ENCODE data around the gene YAF2.
"Not testable (repeated sequence)": the region's sequence is repeated elsewhere in the genome, so short reads cannot be mapped to it uniquely, and the experiment has no call there.

The YAF2 gene

DNA sequence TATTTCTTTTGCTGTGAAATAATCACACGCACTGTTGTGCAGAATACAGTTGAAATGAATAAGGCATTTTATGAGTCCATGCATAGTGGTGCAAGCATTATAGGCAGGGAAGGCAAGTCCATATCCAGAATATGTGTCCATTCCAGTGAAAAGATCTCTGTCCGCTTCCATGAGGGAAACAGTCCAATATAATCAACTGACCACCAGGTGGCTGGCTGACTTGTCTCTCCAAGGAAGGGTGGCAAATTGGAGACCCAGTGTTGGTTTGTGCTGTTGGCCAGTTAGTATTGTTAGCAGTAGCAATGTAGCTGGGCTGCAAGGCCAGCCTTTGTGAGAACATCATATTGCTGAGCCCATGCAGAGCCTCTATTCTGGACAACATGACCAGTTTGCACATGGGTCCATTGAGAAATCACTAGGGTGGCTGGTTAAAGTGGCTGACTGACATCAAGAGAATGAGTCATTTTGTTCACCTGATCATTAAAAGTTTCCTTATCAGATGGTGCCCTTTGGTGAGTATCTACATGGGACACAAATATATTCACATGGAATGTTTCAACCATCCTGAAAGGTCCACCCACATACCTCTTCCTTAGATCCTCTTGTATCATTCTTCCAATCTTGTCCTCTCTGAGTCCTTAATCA lies 17.3 kb upstream of the YAF2 start:
- DNase-seq (ENCODE audit: low spot score) = no peak

DNA sequence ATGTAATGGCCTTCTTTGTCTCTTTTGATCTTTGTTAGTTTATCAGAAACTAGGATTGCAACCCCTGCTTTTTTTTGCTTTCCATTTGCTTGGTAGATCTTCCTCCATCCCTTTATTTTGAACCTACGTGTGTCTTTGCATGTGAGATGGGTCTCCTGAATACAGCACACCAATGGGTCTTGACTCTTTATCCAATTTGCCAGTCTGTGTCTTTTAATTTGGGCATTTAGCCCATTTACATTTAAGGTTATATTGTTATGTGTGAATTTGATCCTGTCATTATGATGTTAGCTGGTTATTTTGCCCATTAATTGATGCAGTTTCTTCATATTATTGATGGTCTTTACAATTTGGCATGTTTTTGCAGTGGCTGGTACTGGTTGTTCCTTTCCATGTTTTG lies 14.6 kb upstream of the YAF2 start:
- not testable (repeated sequence) for DNase-seq (ENCODE audit: low spot score)

DNA sequence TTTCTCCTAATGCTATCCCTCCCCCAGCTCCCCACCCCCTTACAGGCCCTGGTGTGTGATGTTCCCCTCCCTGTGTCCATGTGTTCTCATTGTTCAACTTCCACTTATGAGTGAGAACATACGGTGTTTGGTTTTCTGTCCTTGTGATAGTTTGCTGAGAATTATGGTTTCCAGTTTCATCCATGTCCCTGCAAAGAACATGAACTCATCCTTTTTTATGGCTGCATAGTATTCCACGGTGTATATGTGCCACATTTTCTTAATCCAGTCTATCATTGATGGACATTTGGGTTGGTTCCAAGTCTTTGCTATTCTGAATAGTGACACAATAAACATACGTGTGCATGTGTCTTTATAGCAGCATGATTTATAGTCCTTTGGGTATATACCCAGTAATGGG lies 11.0 kb upstream of the YAF2 start:
- not testable (repeated sequence) for DNase-seq (ENCODE audit: low spot score)

DNA sequence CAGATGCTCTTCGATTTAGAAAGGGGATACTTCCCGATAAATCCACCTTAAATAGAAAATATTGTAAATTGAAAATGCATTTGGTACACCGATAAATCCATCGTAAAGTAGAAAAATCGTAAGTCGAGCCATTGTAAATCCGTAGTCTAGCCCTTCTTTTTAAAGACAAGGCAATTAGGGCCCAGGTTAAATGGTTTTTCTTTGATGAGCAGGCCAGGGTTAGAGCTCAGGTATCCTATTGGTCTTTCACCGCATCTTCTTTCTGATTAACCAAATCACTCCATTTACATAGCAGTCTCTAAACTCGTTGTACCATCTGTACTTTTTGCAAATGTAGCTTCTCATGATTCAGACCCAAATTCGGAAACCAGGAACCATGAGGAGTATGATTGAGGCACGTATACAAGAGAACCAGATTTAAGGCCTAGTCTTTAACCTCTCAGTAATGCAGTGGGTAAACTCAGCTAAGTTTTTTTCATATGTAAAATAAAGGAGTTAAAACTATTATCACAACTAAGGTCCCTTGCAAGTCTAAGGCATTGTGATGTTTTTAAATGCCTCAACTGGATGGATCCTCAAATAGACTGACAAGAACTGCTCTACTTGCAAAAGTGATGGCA lies 2.2 kb upstream of the YAF2 start:
- no peak for DNase-seq (ENCODE audit: low spot score)

DNA sequence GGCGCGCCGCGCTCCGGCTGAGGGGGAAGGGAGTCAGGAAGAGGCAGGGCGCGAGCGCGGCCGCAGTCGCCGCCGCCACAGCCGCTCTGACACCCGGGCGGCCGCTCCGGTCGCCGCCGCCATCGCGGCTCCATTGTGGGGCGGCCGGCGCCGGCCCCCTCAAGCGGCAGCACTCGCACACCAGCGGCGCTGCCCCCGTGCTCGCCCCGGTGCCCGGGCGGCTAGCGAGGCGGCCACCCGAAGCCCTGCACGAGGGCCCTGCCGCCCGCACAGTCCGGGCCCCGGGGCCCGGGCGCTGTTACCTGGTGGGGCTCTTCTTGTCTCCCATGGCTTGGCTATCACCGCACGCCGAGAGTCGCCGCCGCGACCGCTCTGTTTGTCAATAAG lies 202 bp downstream of the YAF2 start:
- peak; percentile 52 for DNase-seq (ENCODE audit: low spot score)

DNA sequence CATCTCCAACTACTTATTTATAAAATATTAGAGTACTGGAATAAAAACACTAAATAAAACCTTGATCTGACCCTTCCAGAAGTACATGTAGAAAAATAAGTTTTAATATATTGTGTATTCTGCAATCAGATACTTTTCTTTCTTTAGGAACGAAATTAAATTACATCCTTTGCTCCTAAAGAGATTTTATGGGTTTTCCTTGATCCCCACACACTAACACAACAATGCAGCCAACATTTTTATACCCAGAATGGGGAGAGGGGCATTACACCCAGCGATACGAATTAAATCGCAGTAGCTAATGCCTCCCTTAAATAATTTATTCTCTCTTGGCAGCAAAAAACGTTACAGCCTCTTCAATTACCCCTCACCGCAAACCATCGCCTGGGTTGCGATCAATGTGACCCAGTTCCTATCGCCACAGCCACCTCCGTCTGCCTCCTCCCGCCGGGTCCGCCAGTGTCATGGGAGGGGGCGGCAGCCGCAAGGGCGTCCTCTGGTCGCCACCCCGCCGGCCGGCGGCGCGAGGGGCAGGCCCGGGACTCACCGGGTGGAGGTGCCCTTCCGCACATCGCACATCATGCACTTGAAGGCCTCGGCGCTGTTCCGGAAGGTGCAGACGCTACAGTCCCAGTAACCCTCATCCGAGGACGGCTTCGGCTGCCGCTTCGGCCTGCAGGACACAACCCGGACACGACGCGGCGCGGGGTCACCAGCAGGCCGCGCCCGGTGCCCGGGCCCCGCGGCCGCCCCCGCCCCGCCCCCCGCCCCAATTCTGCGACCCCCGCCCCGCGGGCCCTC lies 796 bp downstream of the YAF2 start:
- DNase-seq (ENCODE audit: low spot score) = peak; percentile 83

DNA sequence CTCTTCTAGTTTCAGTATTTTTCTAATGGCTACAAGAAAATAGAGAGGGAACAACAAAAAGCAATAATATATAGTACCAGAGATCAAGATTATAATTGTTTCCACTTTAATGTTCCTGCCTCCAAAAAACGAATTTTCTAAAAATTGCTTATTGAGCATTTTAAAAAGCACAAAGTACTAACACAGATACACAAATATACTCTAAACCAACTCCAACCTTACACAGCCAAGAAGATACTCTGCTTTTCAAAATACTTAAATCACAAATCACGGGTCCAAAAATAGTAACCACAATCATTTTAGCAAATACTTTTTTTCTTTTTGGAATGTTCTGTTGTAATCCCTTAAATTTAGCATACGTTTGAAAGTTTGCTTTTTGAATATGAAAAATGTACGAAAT lies 2.0 kb downstream of the YAF2 start:
- DNase-seq (ENCODE audit: low spot score) = no peak

DNA sequence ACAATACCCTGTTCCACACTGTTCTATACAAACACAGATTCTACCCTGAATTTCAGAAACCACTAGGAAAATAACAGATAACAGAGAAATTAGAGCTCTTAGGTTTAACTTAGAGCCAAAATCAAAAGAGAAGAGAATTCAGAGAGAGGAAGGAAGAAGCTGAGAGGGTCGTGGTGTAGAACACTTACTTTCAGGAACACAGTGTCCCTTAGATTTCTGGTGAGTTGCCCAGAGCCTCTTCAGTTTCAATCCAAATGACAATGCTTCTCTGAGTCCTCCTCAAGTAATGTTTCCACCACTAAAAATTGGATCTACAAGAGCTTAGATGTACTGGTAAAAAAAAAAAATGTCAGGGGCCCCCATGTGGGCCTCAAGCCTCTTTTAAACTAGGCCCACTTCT lies 2.6 kb downstream of the YAF2 start:
- DNase-seq (ENCODE audit: low spot score) = no peak

DNA sequence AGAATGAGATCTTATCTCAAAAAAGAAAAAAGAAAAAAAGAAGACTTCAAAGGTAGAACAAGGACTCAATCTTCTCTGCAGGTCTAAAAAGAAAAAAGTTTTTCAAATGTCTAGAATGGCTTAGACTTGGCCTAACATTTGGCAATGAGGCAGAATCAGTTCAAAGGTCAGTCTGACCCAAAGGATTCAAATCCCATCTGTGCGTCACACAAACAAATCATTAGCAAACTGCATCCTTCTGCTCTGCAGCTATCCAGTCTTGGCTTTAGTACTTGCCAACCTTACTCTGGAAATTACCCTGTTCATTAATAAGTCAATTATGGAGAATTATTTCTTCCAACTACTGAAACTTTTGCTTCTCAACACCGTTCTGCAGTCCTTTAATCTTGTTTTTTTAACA lies 3.1 kb downstream of the YAF2 start:
- no peak for DNase-seq (ENCODE audit: low spot score)

DNA sequence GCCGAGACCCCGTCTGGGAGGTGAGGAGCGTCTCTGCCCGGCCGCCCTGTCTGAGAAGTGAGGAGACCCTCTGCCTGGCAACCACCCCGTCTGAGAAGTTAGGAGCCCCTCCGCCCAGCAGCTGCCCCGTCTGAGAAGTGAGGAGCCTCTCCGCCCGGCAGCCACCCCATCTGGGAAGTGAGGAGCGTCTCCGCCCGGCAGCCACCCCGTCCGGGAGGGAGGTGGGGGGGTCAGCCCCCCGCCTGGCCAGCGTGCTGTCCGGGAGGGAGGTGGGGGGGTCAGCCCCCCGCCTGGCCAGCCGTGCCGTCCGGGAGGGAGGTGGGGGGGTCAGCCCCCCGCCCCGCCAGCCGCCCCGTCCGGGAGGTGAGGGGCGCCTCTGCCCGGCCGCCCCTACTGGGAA lies 10.5 kb downstream of the YAF2 start:
- not testable (repeated sequence) for DNase-seq (ENCODE audit: low spot score)

DNA sequence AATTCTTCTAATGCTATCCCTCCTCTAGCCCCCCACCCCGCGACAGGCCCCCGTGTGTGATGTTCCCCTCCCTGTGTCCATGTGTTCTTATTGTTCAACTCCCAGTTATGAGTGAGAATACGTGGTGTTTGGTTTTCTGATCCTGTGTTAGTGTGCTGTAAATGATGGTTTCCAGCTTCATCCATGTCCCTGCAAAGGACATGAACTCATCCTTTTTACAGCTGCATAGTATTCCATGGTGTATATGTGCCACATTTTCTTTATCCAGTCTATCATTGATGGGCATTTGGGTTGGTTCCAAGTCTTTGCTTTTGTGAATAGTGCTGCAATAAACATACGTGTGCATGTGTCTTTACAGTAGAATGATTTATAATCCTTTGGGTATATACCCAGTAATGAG lies 13.5 kb downstream of the YAF2 start:
- DNase-seq (ENCODE audit: low spot score) = not testable (repeated sequence)

DNA sequence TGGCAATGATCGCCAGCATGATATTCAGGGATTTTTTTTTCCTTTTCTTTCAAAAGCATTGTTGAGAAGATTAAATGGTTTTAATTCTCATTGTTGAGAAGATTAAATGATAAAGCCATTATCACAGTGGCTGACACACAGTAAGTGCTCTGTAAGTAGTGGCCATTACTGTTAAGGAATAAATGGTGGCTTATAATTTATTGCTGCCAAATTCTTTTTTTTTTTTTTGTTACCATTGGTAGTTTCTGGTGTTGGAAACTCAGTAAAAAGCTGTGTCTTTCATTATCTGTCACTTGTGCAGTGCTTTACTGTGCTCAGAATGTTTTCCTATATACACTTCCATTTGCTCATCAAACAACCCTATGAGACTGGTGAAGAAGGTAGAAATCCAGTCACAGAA lies 15.3 kb downstream of the YAF2 start:
- DNase-seq (ENCODE audit: low spot score) = no peak

DNA sequence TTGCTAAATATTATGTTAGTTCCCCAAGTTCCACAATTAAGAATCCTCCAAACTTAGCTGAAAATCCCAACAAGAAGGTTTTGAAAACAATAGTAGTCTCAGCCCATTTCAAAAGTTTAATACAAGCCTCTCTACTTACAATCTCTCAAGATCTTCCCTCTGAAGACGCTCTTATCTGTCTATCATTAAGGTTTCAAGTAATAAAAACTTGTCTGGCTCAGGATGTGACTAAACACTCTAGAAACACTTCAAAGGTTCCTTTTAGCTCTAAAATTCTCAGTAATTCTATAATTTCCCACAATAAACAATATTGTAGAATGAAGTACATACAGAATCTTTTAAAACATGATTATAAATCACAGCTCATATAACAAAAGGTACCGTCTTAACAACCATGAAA lies 16.3 kb downstream of the YAF2 start:
- DNase-seq (ENCODE audit: low spot score) = no peak

DNA sequence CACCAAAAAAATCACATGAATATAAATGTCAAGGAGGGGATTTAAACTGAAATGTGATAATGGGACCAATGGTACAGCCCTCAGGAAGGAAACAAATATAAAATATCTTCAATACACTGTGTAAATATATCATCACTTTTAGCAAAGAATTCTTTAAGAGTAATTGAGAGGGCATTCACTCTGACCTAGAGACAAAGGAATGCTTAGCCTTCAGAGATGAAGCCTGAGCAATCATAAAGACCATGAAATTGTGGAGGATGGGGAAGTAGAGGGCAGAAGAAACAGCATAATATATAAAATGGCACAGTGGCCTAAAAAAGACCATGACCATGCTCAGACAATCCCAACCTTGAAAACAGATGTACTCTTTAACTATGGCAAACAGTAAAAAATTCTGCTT lies 20.4 kb downstream of the YAF2 start:
- DNase-seq (ENCODE audit: low spot score) = peak; percentile 35

DNA sequence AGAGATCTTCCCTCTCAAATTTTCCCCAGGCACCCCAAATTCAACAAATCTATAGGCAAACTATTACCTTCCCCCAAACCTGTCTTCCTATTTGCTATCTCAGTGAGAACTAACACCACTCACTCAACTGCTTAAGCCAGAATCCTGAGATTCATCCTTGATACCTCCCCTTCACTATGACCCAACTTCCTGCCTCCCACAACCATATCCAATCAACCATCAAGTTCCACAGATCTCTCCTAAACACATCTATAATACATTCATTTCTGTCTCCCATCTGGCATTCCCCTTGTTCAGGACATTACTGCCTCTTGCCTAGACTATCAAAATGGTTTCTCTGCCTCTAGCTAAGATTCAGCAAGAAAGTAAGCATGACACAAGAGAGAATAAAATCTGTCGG lies 21.3 kb downstream of the YAF2 start:
- no peak for DNase-seq (ENCODE audit: low spot score)

DNA sequence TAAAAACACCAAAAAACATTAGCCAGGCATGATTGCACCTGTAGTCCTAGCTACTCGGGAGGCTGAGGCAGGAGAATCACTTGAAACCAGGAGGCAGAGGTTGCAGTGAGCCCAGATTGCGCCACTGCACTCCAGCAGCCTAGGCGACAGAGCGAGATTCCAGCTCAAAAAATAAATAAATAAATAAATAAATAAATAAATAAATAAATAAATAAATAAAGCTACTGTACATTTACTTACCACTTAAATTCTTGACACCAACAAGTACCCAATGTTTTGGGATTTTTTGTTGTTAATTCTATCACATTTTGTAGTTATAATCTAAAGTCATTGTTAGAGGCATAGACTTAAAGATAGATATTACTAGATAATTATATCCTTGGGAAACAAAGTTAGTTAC lies 22.3 kb downstream of the YAF2 start:
- DNase-seq (ENCODE audit: low spot score) = not testable (repeated sequence)

DNA sequence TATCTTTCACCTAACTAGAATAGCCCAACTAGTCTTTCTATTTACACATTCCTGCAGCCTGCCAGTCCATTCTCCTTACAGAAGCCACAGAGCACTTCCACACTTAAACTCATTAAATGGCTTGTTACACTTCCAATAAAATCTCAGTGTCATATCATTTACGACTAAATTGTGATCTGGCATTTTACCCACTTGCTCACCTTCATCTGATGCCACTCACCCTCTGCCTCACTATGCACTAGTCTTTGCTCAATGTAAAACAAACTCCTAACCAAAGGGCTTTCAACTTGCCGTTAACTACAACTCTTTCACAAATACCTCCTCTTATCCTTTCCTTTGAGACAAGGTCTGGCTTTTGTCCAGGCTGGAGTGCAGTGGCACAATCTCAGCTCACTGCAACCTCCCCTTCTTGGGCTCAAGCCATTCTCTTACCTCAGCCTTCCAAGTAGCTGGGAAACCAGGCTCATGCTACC lies 24.1 kb downstream of the YAF2 start:
- no peak for DNase-seq (ENCODE audit: low spot score)

DNA sequence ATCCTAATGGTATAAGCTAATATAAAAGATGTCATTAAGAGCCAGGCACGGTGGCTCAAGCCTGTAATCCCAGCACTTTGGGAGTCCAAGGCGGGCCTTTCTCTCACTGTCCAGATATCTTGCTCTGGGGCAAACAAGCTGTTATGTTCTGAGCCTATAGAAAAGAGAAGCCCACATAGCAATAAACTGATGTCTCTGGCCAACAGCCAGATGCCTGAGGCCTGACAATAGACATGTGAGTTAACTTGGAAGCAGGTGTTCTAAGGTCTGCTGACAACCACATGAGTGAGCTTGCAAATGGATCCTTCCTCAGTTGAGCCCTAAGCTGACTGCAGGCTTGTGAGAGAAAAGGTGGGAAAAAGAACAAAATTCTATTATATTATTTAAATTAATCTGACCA lies 25.0 kb downstream of the YAF2 start:
- DNase-seq (ENCODE audit: low spot score) = no peak

DNA sequence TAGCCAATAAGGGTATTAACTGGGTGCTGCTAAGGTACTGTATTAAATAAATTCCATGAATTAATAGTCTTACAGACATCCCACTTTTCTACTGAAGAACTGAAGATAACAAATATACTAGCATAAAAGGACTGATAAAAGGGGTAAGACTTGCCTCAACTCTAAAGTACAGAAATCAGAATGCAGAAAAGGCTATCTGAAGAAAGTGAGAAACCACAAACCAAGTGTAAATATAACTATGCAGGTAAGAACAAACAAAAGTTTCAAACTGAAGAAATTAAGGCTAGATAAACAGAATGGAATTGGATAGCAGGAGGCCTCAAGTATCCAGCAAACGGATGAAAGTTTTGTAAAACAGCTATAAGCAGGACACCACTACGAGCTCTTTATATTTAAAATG lies 29.5 kb downstream of the YAF2 start:
- DNase-seq (ENCODE audit: low spot score) = no peak

DNA sequence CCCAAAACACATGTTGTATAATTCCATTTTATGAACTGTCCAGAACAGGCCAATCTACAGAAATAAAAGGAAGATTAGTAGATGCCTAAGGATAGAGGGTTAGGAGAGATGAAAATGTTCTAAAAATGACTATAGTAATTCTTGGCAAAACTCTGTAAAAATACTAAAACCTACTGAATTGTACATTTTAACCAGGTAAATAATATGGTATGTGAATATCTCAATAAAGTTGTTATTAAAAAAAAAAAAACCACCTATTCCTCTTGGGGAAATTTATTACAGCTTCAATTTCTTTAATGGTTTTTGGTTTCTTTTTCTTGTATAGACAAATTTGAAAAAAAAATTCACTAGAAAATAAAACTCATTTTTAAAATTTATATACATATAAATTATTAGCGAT lies 33.2 kb downstream of the YAF2 start:
- DNase-seq (ENCODE audit: low spot score) = no peak

DNA sequence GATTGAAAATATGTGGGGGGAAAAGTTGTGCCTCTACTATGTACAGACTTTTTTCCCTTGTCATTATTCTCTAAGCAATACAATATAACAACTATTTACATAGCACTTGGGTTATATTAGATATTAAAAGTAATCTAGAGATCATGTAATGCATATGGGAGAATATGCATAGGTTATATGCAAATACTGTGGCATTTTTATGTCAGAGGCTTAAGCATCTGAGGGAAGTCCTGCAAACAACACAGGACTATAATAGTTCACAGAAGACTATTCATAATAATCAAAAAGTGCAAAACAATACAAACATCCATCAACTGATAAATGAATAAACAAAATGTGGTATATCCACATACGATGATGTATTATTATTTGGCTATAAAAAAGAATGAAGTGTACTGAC lies 33.7 kb downstream of the YAF2 start:
- no peak for DNase-seq (ENCODE audit: low spot score)

DNA sequence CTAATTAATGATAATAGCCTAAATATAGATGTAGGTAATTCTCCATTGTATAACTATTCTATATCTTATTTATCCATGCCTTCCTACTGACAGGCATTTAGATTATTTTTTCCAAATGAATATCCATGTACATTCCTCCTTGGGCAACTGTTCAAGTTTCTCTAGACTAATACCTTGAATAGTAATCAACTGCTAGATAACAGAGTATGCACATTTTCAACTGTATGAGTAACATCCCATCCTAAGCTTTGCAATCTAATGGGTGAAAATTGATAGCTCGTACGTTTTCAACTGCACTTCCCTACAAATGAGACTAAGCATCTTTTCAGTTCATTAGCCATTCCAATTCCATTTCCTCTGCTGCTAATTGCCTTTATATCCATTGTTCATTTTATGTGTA lies 37.0 kb downstream of the YAF2 start:
- no peak for DNase-seq (ENCODE audit: low spot score)

DNA sequence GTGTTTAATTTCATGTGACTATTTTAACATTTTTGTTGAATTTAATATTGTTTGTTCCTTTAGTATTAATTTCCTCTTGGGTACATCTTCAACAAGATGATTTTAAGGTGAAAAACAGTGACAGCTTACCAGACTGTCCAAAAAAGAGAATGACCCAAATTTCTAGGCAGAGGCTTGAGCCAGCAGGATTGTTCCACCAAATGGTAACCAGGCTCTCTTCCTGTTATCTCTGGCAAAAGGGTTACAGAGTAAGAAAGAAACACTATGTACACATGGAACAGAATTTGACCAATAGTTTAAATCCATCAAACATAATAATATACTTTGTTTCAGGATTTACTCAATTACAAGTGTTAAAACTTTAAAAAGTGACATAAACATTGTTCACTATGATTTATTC lies 39.0 kb downstream of the YAF2 start:
- no peak for DNase-seq (ENCODE audit: low spot score)
